Choroid plexus epithelial cell (primary cell): ENCODE measurements around the gene CCDC154.

Source experiments
- DNase-seq: peaks from one replicate; pipeline ENCODE4 v3.0.0-alpha.2; 2010; ENCODE audit warnings: low read depth
- H3K4me3 ChIP-seq: 2 replicates; pipeline ENCODE4 v1.5.1; 2011; ENCODE audit warnings: low read depth, mild to moderate bottlenecking, control low read depth, low read length, moderate library complexity
- CTCF ChIP-seq: conservative IDR thresholded peaks from 2 replicates; pipeline ENCODE4 v1.5.1; 2011; ENCODE audit warnings: low read depth, mild to moderate bottlenecking, control low read depth, inconsistent platforms, low read length, moderate library complexity

The CCDC154 gene

GRCh38 chr16:1434644-1435592, 9.4 kb downstream of the CCDC154 start:
- H3K4me3 ChIP-seq = no peak overlapping the region
- no peak for TF ChIP-seq CTCF
- DNase-seq = no peak

GRCh38 chr16:1433756-1434155, 10.6 kb downstream of the CCDC154 start:
- H3K4me3 ChIP-seq = no peak overlapping the region
- DNase-seq = no peak
- no peak for TF ChIP-seq CTCF

GRCh38 chr16:1433263-1433560, 11.1 kb downstream of the CCDC154 start:
- no peak for DNase-seq
- H3K4me3 ChIP-seq = no peak overlapping the region

GRCh38 chr16:1432388-1433262, 11.7 kb downstream of the CCDC154 start:
- no peak overlapping the region for H3K4me3 ChIP-seq
- TF ChIP-seq CTCF = no peak
- no peak for DNase-seq

More at GRCh38 chr16:1433263-1433560, 11.1 kb downstream of the CCDC154 start:
- TF ChIP-seq CTCF = no peak

- no peak overlapping the region for H3K4me3 ChIP-seq
- TF ChIP-seq CTCF = no peak
- DNase-seq = no peak
Observed at GRCh38 chr16:1431497-1432270, 12.7 kb downstream of the CCDC154 start.

- no peak within 1 kb of the TSS for H3K4me3 ChIP-seq
- TF ChIP-seq CTCF = no peak
- DNase-seq = no peak
Observed at GRCh38 chr16:1430759-1431496, 13.4 kb downstream of the CCDC154 start, which contains the start of gene PERCC1. PERCC1 (plus strand) TSS chr16:1431078; CDS start chr16:1432594, 1,516 bp downstream.
